HepG2 (cell line): ENCODE data around the gene GALNTL6. TPM values are rescaled to one million over a fixed set of nuclear protein-coding genes. Genes with fewer than 3 reads are reported as not detected.

Experiments
- ATAC-seq: fragments of 200-7000 bp; cut with Tn5 transposase; 3 replicates; pipeline ENCODE4 v1.9.1; 2020; ENCODE audit warnings: mild to moderate bottlenecking, moderate library complexity
- BruUV-seq: library from RNA; stranded (reverse); fragments of 400-500 nt; replicated peaks from 2 replicates; lab custom pipeline; 2021; lab: Mats Ljungman, UMichigan
- CTCF ChIA-PET: fragments of 300-600 bp; formaldehyde crosslinking; extraction: SDS; loops from one replicate; lab custom pipeline; 2021; ENCODE audit warnings: low total read pairs, inconsistent platforms, low intra/inter-chr PET ratio; lab: Yijun Ruan, JAX
- POLR2A ChIA-PET: fragments of 350-600 bp; sonication (Branson Sonifier 250); formaldehyde crosslinking; loops from one replicate; lab custom pipeline; 2020; ENCODE audit warnings: antibody characterized with exemption, inconsistent platforms; lab: Yijun Ruan, JAX
- DNase-seq: peaks from one replicate; pipeline ENCODE4 v3.0.0-alpha.2; 2015; ENCODE audit warnings: low spot score
- FAIRE-seq: peaks from 3 replicates; lab custom pipeline; 2011; peaks lifted over from hg19 to GRCh38; lab: Jason Lieb, UNC
- H2AFZ ChIP-seq: one replicate; pipeline ENCODE4 v1.6.1; 2011; ENCODE audit warnings: low read length, inconsistent platforms
- H3K27ac ChIP-seq: fragments of 300-600 bp; 3 replicates; pipeline ENCODE4 v1.8.0; 2011; ENCODE audit warnings: mixed run types, mild to moderate bottlenecking, mixed read lengths, low read length, inconsistent platforms; ENCODE audit not compliant: insufficient read depth; ENCODE audit errors: extremely low read length
- H3K27me3 ChIP-seq, 2 experiments: fragments of 200-600 bp in 1 of 2; 2 replicates in 1 of 2; 3 replicates in 1 of 2; pipeline versions ENCODE4 v1.6.0 to v1.8.0; 2011; ENCODE audit warnings: low read length in 2 of 2, mild to moderate bottlenecking in 2 of 2, moderate library complexity in 2 of 2, inconsistent platforms in 1 of 2; ENCODE audit not compliant: insufficient read depth in 2 of 2, control insufficient read depth in 1 of 2
- H3K36me3 ChIP-seq, 2 experiments: fragments of 200-600 bp in 1 of 2; replicated peaks in 1 of 2; 2 replicates in 1 of 2; 3 replicates in 1 of 2; pipeline versions ENCODE4 v1.5.1 to v1.8.0; 2011; ENCODE audit warnings: low read length in 2 of 2, inconsistent platforms in 1 of 2; ENCODE audit not compliant: insufficient read depth in 2 of 2, control insufficient read depth in 1 of 2
- H3K4me1 ChIP-seq: 2 replicates; pipeline ENCODE4 v1.5.1; 2012; ENCODE audit warnings: low read length, inconsistent platforms; ENCODE audit not compliant: insufficient read depth
- H3K4me2 ChIP-seq: 2 replicates; pipeline ENCODE4 v1.6.0; 2011; ENCODE audit warnings: low read depth, low read length, inconsistent platforms
- H3K4me3 ChIP-seq, 3 experiments: fragments of 200-600 bp in 1 of 3; sonication (generic), shearing (Covaris generic) in 1 of 3; replicated peaks in 1 of 3; 2 replicates each; pipeline ENCODE4 v1.5.1; 2011 to 2016; ENCODE audit warnings: low read length in 3 of 3, inconsistent platforms in 2 of 3, low read depth in 2 of 3, mild to moderate bottlenecking in 2 of 3, control low read depth in 1 of 3, mixed read lengths in 1 of 3; ENCODE audit not compliant: insufficient read depth in 1 of 3
- H3K79me2 ChIP-seq: one replicate; pipeline ENCODE4 v1.6.1; 2011; ENCODE audit warnings: low read length, inconsistent platforms; ENCODE audit not compliant: insufficient read depth
- H3K9ac ChIP-seq: 2 replicates; pipeline ENCODE4 v1.6.0; 2011; ENCODE audit warnings: mild to moderate bottlenecking, low read depth, low read length, inconsistent platforms; ENCODE audit not compliant: insufficient read depth
- H3K9me3 ChIP-seq: 2 replicates; pipeline ENCODE4 v1.5.1; 2012; ENCODE audit warnings: mild to moderate bottlenecking, low read length
- H4K20me1 ChIP-seq: 2 replicates; pipeline ENCODE4 v1.6.0; 2011; ENCODE audit warnings: inconsistent platforms, mild to moderate bottlenecking, low read length, moderate library complexity; ENCODE audit not compliant: insufficient read depth
- ZBTB21 ChIP-seq: sonication (generic); formaldehyde crosslinking; IDR thresholded peaks from 2 replicates; pipeline ENCODE4 v1.4.0; 2020; ENCODE audit warnings: missing genetic modification reagents
- ZNF160 ChIP-seq: sonication (generic); formaldehyde crosslinking; IDR thresholded peaks from 2 replicates; pipeline ENCODE4 v1.8.0; 2022; ENCODE audit warnings: mild to moderate bottlenecking, inconsistent platforms, missing genetic modification reagents
- in situ Hi-C: cut with HindIII; loops from 2 replicates; pipeline ENCODE4 v1.10.0; 2017; ENCODE audit warnings: low pct_unique_long_range_greater_than_20kb; ENCODE audit not compliant: extremely low pct_ligation_motif_present
- intact Hi-C: fragments of 100-400 bp; cut with micrococcal nuclease; formaldehyde crosslinking; loops from one replicate; pipeline ENCODE4 v1.10.0; 2022; ENCODE audit not compliant: unreplicated experiment
- polyA plus RNA-seq, 8 experiments: library from polyadenylated mRNA; depleted of rRNA in 3 of 8; stranded (reverse) in 7 of 8; unstranded in 1 of 8; fragments of >200 nt; fragmentation: Illumina TruSeq in 4 of 8; extraction: Trizol in 4 of 8; gene quantifications; 2 replicates each; pipeline versions ENCODE4 v1.2.1 to v1.2.3, GENCODE V29; 2011 to 2016; ENCODE audit warnings: low read depth in 4 of 8, missing spikeins in 1 of 8, mixed read lengths in 1 of 8; ENCODE audit not compliant: insufficient read depth in 1 of 8
- total RNA-seq, 5 experiments: library from RNA; depleted of rRNA; stranded (reverse); fragments of >200 nt; fragmentation: Illumina TruSeq; extraction: Trizol; gene quantifications; 2 replicates each; pipeline ENCODE4 v1.2.3, GENCODE V29; 2016; ENCODE audit warnings: low read depth in 1 of 5
- TF ChIP-seq, protein P1 (sequence below): sonication (generic); formaldehyde crosslinking; IDR thresholded peaks from 2 replicates; pipeline ENCODE4 v1.5.0; 2020; ENCODE audit warnings: mild to moderate bottlenecking, missing genetic modification reagents, borderline replicate concordance

Gene GALNTL6
- total and polyA plus RNA-seq, 2 of the 13 experiments (the other 11 are each of a cell fraction or from before 2014, with no cell fraction given), result not detected

GRCh38 chr4:172705565-172705964 lies 892.4 kb downstream of the GALNTL6 start (continued):
- TF ChIP-seq, protein P1, sequence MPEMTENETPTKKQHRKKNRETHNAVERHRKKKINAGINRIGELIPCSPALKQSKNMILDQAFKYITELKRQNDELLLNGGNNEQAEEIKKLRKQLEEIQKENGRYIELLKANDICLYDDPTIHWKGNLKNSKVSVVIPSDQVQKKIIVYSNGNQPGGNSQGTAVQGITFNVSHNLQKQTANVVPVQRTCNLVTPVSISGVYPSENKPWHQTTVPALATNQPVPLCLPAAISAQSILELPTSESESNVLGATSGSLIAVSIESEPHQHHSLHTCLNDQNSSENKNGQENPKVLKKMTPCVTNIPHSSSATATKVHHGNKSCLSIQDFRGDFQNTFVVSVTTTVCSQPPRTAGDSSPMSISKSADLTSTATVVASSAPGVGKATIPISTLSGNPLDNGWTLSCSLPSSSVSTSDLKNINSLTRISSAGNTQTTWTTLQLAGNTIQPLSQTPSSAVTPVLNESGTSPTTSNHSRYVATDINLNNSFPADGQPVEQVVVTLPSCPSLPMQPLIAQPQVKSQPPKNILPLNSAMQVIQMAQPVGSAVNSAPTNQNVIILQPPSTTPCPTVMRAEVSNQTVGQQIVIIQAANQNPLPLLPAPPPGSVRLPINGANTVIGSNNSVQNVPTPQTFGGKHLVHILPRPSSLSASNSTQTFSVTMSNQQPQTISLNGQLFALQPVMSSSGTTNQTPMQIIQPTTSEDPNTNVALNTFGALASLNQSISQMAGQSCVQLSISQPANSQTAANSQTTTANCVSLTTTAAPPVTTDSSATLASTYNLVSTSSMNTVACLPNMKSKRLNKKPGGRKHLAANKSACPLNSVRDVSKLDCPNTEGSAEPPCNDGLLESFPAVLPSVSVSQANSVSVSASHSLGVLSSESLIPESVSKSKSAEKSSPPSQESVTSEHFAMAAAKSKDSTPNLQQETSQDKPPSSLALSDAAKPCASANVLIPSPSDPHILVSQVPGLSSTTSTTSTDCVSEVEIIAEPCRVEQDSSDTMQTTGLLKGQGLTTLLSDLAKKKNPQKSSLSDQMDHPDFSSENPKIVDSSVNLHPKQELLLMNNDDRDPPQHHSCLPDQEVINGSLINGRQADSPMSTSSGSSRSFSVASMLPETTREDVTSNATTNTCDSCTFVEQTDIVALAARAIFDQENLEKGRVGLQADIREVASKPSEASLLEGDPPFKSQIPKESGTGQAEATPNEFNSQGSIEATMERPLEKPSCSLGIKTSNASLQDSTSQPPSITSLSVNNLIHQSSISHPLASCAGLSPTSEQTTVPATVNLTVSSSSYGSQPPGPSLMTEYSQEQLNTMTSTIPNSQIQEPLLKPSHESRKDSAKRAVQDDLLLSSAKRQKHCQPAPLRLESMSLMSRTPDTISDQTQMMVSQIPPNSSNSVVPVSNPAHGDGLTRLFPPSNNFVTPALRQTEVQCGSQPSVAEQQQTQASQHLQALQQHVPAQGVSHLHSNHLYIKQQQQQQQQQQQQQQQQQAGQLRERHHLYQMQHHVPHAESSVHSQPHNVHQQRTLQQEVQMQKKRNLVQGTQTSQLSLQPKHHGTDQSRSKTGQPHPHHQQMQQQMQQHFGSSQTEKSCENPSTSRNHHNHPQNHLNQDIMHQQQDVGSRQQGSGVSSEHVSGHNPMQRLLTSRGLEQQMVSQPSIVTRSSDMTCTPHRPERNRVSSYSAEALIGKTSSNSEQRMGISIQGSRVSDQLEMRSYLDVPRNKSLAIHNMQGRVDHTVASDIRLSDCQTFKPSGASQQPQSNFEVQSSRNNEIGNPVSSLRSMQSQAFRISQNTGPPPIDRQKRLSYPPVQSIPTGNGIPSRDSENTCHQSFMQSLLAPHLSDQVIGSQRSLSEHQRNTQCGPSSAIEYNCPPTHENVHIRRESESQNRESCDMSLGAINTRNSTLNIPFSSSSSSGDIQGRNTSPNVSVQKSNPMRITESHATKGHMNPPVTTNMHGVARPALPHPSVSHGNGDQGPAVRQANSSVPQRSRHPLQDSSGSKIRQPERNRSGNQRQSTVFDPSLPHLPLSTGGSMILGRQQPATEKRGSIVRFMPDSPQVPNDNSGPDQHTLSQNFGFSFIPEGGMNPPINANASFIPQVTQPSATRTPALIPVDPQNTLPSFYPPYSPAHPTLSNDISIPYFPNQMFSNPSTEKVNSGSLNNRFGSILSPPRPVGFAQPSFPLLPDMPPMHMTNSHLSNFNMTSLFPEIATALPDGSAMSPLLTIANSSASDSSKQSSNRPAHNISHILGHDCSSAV (CRISPR knock-in tag), result no peak

- BruUV-seq, result no TSS peak
- DNase-seq, result no peak
Measured at GRCh38 chr4:172706000-172706399, 892.8 kb downstream of the GALNTL6 start.

More at GRCh38 chr4:172706000-172706399, 892.8 kb downstream of the GALNTL6 start:
- H2AFZ ChIP-seq, result no peak overlapping the region
- POLR2A ChIA-PET, result no interaction called here
- in situ Hi-C loops (no loop called here), intact Hi-C loops (no loop called here)
- FAIRE-seq, result no peak
- H3K79me2 ChIP-seq, result no peaks in the 10 kb centered on the region
- TF ChIP-seq ZBTB21 (no peak), ZNF160 (CRISPR knock-in tag) (peak; percentile 95)
- CTCF ChIA-PET, result no interaction called here
- H3K9me3 ChIP-seq, result peaks cover 69% of the 10 kb centered on the region
- no peaks in the 10 kb centered on the region for H3K4me1 ChIP-seq
- ATAC-seq, result no peak
- no peak overlapping the region for H3K4me2 ChIP-seq
- no peak overlapping the region for H3K4me3 ChIP-seq
- H3K36me3 ChIP-seq, result no peaks in the 10 kb centered on the region
- H3K27me3 ChIP-seq, result no peaks in the 10 kb centered on the region; a peak in 1 of 5 replicates
- H3K27ac ChIP-seq, result no peak overlapping the region
- no peak overlapping the region for H3K9ac ChIP-seq
- H4K20me1 ChIP-seq, result no peaks in the 10 kb centered on the region
